Measurements from ENCODE around the gene IGBP1.

IGBP1 gene

DNA sequence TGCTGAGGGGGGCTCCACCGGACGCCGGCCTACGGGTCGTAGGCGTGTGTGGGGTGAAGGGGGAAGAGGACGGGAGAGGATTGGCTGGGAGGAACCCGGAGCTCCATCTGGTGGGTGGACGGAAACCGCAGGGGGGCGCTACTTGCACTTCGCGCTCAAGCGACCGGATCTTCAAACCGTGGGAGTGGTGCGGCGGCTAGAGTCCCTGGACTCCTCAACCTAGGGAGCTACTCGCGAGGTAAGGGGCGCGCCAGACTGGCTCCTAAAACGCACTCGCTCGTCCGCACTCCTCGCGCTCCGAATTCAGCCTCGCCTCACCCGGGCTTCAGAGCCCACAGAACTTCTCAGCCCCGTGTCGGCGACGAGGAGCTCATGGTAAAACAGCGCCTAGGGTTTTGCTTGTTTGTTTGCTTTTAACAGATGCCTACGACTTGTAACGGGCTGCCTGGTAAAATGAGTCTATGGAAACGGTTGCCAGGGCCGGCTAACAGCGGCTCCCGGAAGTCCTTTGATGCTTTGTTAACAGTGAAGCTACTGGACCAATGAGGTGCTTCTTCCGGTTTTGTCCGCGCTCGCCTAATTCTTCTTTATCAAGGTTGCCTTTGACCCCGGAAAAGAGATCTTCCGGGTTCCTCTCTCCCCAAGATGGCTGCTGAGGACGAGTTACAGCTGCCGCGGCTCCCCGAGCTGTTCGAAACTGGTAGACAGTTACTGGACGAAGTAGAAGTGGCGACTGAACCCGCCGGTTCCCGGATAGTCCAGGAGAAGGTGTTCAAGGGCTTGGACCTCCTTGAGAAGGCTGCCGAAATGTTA, at the start of gene IGBP1:
TSS of gene IGBP1 (plus strand) at position 145 of the 813 bp plus-strand sequence. CDS start at position 646, 501 bp downstream.
- TF ChIP-seq, protein P1, sequence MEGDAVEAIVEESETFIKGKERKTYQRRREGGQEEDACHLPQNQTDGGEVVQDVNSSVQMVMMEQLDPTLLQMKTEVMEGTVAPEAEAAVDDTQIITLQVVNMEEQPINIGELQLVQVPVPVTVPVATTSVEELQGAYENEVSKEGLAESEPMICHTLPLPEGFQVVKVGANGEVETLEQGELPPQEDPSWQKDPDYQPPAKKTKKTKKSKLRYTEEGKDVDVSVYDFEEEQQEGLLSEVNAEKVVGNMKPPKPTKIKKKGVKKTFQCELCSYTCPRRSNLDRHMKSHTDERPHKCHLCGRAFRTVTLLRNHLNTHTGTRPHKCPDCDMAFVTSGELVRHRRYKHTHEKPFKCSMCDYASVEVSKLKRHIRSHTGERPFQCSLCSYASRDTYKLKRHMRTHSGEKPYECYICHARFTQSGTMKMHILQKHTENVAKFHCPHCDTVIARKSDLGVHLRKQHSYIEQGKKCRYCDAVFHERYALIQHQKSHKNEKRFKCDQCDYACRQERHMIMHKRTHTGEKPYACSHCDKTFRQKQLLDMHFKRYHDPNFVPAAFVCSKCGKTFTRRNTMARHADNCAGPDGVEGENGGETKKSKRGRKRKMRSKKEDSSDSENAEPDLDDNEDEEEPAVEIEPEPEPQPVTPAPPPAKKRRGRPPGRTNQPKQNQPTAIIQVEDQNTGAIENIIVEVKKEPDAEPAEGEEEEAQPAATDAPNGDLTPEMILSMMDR (IDR thresholded peaks at IDR 0.05; ENCODE audit: borderline replicate concordance, insufficient read depth, low read depth, low read length) = peak; percentile 60

DNA sequence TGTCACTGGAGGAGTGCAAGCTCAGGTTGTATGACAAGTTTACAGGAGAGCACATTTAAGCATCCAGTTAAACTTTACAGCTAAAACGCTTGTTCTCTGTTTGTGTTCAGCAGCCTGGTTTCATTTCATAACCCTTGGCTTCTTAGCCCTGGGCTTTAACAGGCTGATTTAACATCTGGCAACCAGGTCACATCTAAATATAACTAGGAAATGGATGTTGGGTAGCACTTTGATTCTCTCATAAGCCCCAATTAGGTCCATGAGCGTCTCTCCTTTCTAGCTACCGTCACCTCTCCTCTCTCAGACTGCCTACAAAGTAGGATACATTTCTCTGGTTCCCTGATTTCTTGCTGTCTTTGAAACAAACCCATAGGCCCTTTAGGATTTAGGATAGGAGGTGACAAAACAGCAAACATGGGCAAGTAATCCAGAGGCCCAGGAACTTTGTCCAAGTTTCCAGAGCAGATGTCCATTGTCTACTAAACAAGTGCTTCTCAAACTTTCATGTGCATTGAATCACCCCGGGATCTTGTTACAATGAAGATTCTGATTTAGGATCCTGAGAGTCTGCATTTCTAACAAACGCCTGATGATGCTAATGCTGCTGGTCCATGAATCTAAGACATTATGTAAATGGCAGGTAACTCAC, 48.5 kb upstream of the IGBP1 start:
- no peak overlapping the region for H3K4me3 ChIP-seq (ENCODE audit: low read depth, low read length)
- TF ChIP-seq, protein P1 (IDR thresholded peaks at IDR 0.05; ENCODE audit: borderline replicate concordance, insufficient read depth, low read depth, low read length) = no peak

More for the DNA sequence above, at the start of gene IGBP1:
- H3K4me3 ChIP-seq (ENCODE audit: low read depth, low read length) = peak within 1 kb of the TSS; percentile 65

DNA sequence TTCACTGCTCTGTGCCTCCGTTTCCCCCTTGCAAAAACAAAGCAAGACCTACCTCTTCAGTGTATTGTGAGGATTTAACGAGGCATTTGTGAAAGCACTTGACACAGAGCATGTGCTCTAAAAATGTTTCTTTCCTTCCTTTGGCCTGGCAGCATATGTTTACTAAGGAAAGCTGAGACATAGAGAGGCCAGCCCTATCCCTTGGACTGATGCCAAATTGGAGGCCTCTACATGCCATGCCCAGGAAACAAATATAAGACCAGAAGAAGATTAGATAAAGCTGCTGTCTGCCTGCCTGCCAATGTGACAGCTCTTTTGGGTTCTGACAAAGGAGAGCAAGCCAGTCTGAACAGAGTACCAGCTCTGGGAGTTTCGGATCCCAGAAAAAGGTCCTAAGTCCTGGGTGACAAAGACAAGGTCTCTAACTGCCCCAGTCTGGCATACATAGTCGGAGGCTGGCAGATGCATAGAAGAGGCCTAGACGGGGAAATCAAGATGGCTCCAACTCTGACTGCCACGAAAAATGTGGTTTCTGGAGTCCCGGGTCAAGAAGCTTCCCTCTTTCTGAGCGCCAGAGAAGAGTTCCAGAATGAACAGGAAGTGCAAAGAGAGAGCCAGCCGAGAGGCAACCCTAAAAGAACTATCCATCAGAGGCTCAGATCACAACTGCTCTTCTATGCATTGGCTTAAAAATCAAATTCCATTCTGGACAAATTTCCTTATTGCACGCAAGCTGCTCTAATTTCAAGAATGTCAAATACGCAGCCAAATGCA, 45.2 kb upstream of the IGBP1 start:
- no peak overlapping the region for H3K4me3 ChIP-seq (ENCODE audit: low read depth, low read length)
- TF ChIP-seq, protein P1 (IDR thresholded peaks at IDR 0.05; ENCODE audit: borderline replicate concordance, insufficient read depth, low read depth, low read length) = no peak

DNA sequence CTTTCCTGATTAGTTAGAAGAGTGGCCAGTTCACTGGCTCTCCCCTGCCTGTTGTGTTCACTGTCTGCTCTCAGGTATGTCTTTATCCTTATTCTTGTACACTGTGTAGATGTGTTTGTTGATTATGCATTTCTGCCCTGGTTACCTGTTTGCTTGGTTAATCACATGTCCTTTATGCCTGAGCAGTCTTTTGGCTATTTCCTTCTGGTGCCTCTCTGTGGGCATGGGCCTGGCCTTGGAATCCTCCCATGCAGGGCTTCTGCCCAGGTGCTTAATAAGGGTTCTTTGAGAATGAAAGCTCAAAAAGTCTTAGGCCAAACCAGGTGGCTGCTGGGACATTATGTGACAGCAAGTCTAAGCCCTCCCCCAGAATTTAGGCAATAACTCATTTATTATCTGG, 44.5 kb upstream of the IGBP1 start:
- TF ChIP-seq, protein P1 (IDR thresholded peaks at IDR 0.05; ENCODE audit: borderline replicate concordance, insufficient read depth, low read depth, low read length) = no peak
- H3K4me3 ChIP-seq (ENCODE audit: low read depth, low read length) = no peak overlapping the region

DNA sequence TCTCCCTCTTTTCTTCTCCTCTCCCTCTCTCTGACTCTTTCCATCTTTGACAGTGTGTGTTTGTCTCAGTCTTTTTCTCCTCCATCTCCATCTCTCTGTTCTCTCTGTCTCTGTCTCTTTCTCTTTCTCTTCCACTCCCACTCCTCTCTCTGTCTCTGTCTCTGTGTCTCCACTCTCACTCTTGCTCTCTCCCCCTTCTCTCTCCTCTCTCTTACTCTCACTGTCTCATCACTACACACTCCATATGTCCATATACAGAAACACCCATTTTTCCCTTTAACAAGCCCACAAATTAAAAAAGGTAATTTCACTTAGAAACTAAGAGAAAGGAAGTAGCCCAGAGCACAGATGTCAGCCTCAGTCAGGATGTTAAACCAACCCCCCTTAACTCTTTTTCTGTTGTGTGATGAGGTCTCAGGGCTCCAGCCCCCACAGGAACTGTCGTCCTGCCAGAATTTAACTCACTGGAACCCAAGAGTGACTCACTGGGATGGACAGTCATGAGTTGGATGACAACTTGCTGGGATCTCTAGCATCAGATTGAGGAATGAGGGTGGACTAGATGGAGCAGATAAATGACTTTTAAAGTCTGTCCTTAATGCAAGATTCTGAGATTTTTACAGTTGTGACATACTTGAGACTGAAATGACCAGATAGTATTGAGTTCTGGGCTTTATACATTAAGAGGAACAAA, 43.5 kb upstream of the IGBP1 start:
- no peak overlapping the region for H3K4me3 ChIP-seq (ENCODE audit: low read depth, low read length)
- TF ChIP-seq, protein P1 (IDR thresholded peaks at IDR 0.05; ENCODE audit: borderline replicate concordance, insufficient read depth, low read depth, low read length) = no peak

DNA sequence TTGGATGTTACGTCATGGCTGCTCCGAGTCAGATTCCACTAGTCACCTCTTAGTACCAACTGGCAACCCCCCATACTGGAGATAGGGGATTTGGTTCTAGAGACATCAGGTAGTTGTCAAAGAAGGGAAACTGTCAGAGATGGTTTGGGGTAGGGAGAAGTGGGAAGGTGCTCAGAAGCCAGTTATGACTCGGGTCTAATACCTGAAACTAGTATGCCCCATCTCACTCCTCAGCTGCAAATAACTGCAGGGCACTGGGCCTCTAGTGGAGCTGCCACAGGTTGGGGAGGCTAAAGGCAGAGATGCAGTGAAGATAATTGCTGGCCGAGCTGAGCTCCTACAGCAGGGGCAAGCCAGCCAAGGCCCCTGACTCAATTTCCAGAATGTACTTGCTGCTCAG, 41.0 kb upstream of the IGBP1 start:
- H3K4me3 ChIP-seq (ENCODE audit: low read depth, low read length) = no peak overlapping the region
- TF ChIP-seq, protein P1 (IDR thresholded peaks at IDR 0.05; ENCODE audit: borderline replicate concordance, insufficient read depth, low read depth, low read length) = no peak

Measured in GM12875 (cell line).